ENCODE data around the gene CA10. TPM values are rescaled to one million over a fixed set of nuclear protein-coding genes. Genes with fewer than 3 reads are reported as not detected.

Gene CA10
- total RNA-seq, 4 donors from 2014 or later = not detected

GRCh38 chr17:52035336-52035915 is 123.1 kb downstream of the CA10 start:
- Histone ChIP-seq H3K36me3 (no peaks in the 10 kb centered on the region), H3K4me1 (peaks cover 0 to 10% (median 1%) of the 10 kb centered on the region in 4 donors), H3K4me3 (no peak overlapping the region), H3K9me3 (no peaks in the 10 kb centered on the region), H3K27ac (replicated peaks in 1 of 4) (no peak overlapping the region), H3K27me3 (no peaks in the 10 kb centered on the region)
- 74% methylated on average over 6 of the region's 6 CpGs for WGBS
- DNase-seq (ENCODE audit: extremely low spot score) = no peak
- intact Hi-C loops (cut with DNase I) = no loop called here
- TF ChIP-seq POLR2AphosphoS5 (IDR thresholded peaks at IDR 0.05) = no peak
- no peak for TF ChIP-seq EP300 (IDR thresholded peaks at IDR 0.05)
- no peak for TF ChIP-seq POLR2A (IDR thresholded peaks at IDR 0.05; ENCODE audit: low read depth)
- TF ChIP-seq CTCF (IDR thresholded peaks at IDR 0.05) = no peak

GRCh38 chr17:52032454-52032853 is 126.1 kb downstream of the CA10 start:
- DNase-seq (ENCODE audit: extremely low spot score) = no peak
- TF ChIP-seq EP300 (IDR thresholded peaks at IDR 0.05) (no peak), POLR2AphosphoS5 (IDR thresholded peaks at IDR 0.05) (no peak), POLR2A (IDR thresholded peaks at IDR 0.05; ENCODE audit: low read depth) (no peak), CTCF (IDR thresholded peaks at IDR 0.05) (no peak)
- Histone ChIP-seq H3K4me3 (no peak overlapping the region), H3K4me1 (peaks cover 0 to 18% (median 11%) of the 10 kb centered on the region in 4 donors), H3K27me3 (no peaks in the 10 kb centered on the region), H3K9me3 (no peaks in the 10 kb centered on the region), H3K36me3 (no peaks in the 10 kb centered on the region), H3K27ac (replicated peaks in 1 of 4) (no peak overlapping the region)
- intact Hi-C loops (cut with DNase I) = no loop called here
- WGBS = 76% methylated on average over 3 of the region's 3 CpGs

- no peak overlapping the region for H3K4me3 ChIP-seq
- no peak for DNase-seq (ENCODE audit: extremely low spot score)
- H3K4me1 ChIP-seq = peaks cover 0 to 24% (median 18%) of the 10 kb centered on the region in 4 donors
- TF ChIP-seq POLR2A (IDR thresholded peaks at IDR 0.05; ENCODE audit: low read depth) (no peak), POLR2AphosphoS5 (IDR thresholded peaks at IDR 0.05) (no peak)
- no peaks in the 10 kb centered on the region for H3K36me3 ChIP-seq
- no peak overlapping the region for H3K27ac ChIP-seq (replicated peaks in 1 of 4)
- intact Hi-C loops (cut with DNase I) = no loop called here
- 56% methylated on average over 3 of the region's 3 CpGs for WGBS
- H3K27me3 ChIP-seq = no peaks in the 10 kb centered on the region
- no peaks in the 10 kb centered on the region for H3K9me3 ChIP-seq
Observed at GRCh38 chr17:52030052-52030451, 128.5 kb downstream of the CA10 start.

- Histone ChIP-seq H3K36me3 (no peaks in the 10 kb centered on the region), H3K4me3 (no peak overlapping the region), H3K9me3 (no peaks in the 10 kb centered on the region), H3K27me3 (no peaks in the 10 kb centered on the region), H3K27ac (replicated peaks in 1 of 4) (peak overlapping the region in 3 of 4 donors; percentile 49 to 59 (median 52)), H3K4me1 (peaks cover 0 to 37% (median 29%) of the 10 kb centered on the region in 4 donors)
- TF ChIP-seq POLR2A (IDR thresholded peaks at IDR 0.05; ENCODE audit: low read depth) (no peak), POLR2AphosphoS5 (IDR thresholded peaks at IDR 0.05) (peak in 1 of 2 donors; percentile 14), CTCF (IDR thresholded peaks at IDR 0.05) (no peak)
- DNase-seq (ENCODE audit: extremely low spot score) = no peak
- intact Hi-C loops (cut with DNase I) = no loop called here
Observed at GRCh38 chr17:52027620-52028295, 130.8 kb downstream of the CA10 start.

GRCh38 chr17:52027081-52027480 is 131.4 kb downstream of the CA10 start:
- Histone ChIP-seq H3K4me1 (peaks cover 0 to 37% (median 29%) of the 10 kb centered on the region in 4 donors), H3K9me3 (no peaks in the 10 kb centered on the region), H3K36me3 (no peaks in the 10 kb centered on the region), H3K4me3 (no peak overlapping the region), H3K27ac (replicated peaks in 1 of 4) (peak overlapping the region in 3 of 4 donors; percentile 49 to 59 (median 52)), H3K27me3 (no peaks in the 10 kb centered on the region)
- intact Hi-C loops (cut with DNase I) = no loop called here
- TF ChIP-seq POLR2AphosphoS5 (IDR thresholded peaks at IDR 0.05) = no peak
- TF ChIP-seq POLR2A (IDR thresholded peaks at IDR 0.05; ENCODE audit: low read depth) = no peak
- no peak for TF ChIP-seq EP300 (IDR thresholded peaks at IDR 0.05)
- TF ChIP-seq CTCF (IDR thresholded peaks at IDR 0.05) = no peak
- WGBS = 92% methylated on average over 2 of the region's 2 CpGs
- no peak for DNase-seq (ENCODE audit: extremely low spot score)
